PC-9 (cell line): ENCODE data around the gene OR11A1. TPM values are rescaled to one million over a fixed set of nuclear protein-coding genes. Genes with fewer than 3 reads are reported as not detected.

ENCODE experiments used
- BruUV-seq: library from RNA; stranded (reverse); fragments of 400-500 nt; replicated peaks from 2 replicates; lab custom pipeline; 2021; lab: Mats Ljungman, UMichigan
- CTCF ChIA-PET: fragments of 300-600 bp; sonication (Branson Sonifier 250); formaldehyde crosslinking; loops from one replicate; lab custom pipeline; 2022; ENCODE audit warnings: antibody characterized with exemption; lab: Charles Lee
- POLR2A ChIA-PET: fragments of 300-600 bp; sonication (Branson Sonifier 250); formaldehyde crosslinking; loops from one replicate; lab custom pipeline; 2022; ENCODE audit warnings: antibody characterized with exemption; ENCODE audit not compliant: unreplicated experiment; lab: Charles Lee
- DNase-seq, 2 experiments: peaks; one replicate each; pipeline versions ENCODE4 v3.0.0 to v3.0.0-alpha.2; 2015 to 2022; ENCODE audit warnings: mixed read lengths in 1 of 2
- H2AFZ ChIP-seq: fragments of 200-600 bp; sonication (generic); 2 replicates; pipeline ENCODE4 v1.8.1; 2017; ENCODE audit warnings: antibody characterized with exemption
- H3F3A ChIP-seq: fragments of 200-600 bp; sonication (generic); 2 replicates; pipeline ENCODE4 v1.8.1; 2017; ENCODE audit warnings: antibody characterized with exemption, mild to moderate bottlenecking, low read depth; ENCODE audit not compliant: insufficient read depth
- H3K27ac ChIP-seq: fragments of 200-600 bp; sonication (generic); 2 replicates; pipeline ENCODE4 v1.6.1; 2016; ENCODE audit warnings: mixed run types
- H3K27me3 ChIP-seq: fragments of 200-600 bp; sonication (generic); 2 replicates; pipeline ENCODE4 v1.6.1; 2016; ENCODE audit warnings: low read depth, mixed run types; ENCODE audit not compliant: insufficient read depth
- H3K36me3 ChIP-seq: fragments of 200-600 bp; sonication (generic); 2 replicates; pipeline ENCODE4 v1.6.1; 2016; ENCODE audit warnings: low read depth, mixed run types
- H3K4me1 ChIP-seq: fragments of 200-600 bp; sonication (generic); replicated peaks from 2 replicates; pipeline ENCODE4 v1.6.1; 2016; ENCODE audit warnings: mixed run types; ENCODE audit not compliant: insufficient read depth
- H3K4me2 ChIP-seq: fragments of 200-600 bp; sonication (generic); 2 replicates; pipeline ENCODE4 v1.6.1; 2017; ENCODE audit warnings: mixed run types
- H3K4me3 ChIP-seq: fragments of 200-600 bp; sonication (generic); 2 replicates; pipeline ENCODE4 v1.6.1; 2016; ENCODE audit warnings: mixed run types
- H3K79me2 ChIP-seq: fragments of 200-600 bp; sonication (generic); 2 replicates; pipeline ENCODE4 v1.6.1; 2017; ENCODE audit warnings: low read depth, mixed run types
- H3K9me2 ChIP-seq: fragments of 200-600 bp; sonication (generic); 2 replicates; pipeline ENCODE4 v1.8.1; 2017; ENCODE audit warnings: mild to moderate bottlenecking; ENCODE audit not compliant: insufficient read depth
- H3K9me3 ChIP-seq: fragments of 200-600 bp; sonication (generic); 2 replicates; pipeline ENCODE4 v1.8.1; 2016; ENCODE audit warnings: low read depth; ENCODE audit not compliant: insufficient read depth
- H4K20me1 ChIP-seq: fragments of 200-600 bp; sonication (generic); 2 replicates; pipeline ENCODE4 v1.8.1; 2017; ENCODE audit not compliant: insufficient read depth
- EZH2 ChIP-seq: fragments of 200-600 bp; sonication (generic); IDR thresholded peaks from 2 replicates; pipeline ENCODE4 v1.8.0; 2017; ENCODE audit warnings: antibody characterized with exemption, low read depth
- intact Hi-C: fragments of 100-400 bp; cut with micrococcal nuclease; formaldehyde crosslinking; loops from one replicate; pipeline ENCODE4 v1.10.0; 2022; ENCODE audit not compliant: unreplicated experiment
- total RNA-seq: library from RNA; stranded (reverse); gene quantifications from 2 replicates; pipeline ENCODE4 v1.2.3, GENCODE V29; 2021
- TF ChIP-seq, protein P1 (sequence below): fragments of 200-600 bp; sonication (generic); conservative IDR thresholded peaks from 2 replicates; pipeline ENCODE4 v1.6.1; 2017; ENCODE audit warnings: mixed run types, antibody characterized with exemption, mild to moderate bottlenecking, moderate library complexity

The OR11A1 gene
- total RNA-seq, 1 experiment from 2014 or later = not detected

DNA sequence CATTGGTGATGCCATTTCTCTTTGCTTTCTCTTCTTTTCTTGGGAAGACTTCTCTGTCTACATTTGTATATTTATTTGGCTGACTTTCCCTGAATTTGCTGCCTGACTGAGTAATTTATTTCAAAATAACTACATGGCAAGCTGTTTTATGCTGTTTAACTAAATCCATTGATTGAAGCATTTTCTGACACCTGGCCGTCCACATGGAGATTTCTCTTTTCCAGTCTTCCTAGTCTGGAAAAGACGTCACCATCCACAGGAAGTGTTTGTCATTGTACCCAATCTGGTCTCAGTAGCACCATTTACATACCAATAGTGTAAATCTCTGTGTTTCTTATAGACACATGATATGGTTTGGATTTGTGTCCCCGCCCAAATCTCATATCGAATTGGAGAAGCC, 40.1 kb upstream of the OR11A1 start:
- H3K27ac ChIP-seq = no peak overlapping the region
- H3K27me3 ChIP-seq = peaks cover 6% of the 10 kb centered on the region; the same call in 1 of the 2 replicates
- TF ChIP-seq, protein P1, sequence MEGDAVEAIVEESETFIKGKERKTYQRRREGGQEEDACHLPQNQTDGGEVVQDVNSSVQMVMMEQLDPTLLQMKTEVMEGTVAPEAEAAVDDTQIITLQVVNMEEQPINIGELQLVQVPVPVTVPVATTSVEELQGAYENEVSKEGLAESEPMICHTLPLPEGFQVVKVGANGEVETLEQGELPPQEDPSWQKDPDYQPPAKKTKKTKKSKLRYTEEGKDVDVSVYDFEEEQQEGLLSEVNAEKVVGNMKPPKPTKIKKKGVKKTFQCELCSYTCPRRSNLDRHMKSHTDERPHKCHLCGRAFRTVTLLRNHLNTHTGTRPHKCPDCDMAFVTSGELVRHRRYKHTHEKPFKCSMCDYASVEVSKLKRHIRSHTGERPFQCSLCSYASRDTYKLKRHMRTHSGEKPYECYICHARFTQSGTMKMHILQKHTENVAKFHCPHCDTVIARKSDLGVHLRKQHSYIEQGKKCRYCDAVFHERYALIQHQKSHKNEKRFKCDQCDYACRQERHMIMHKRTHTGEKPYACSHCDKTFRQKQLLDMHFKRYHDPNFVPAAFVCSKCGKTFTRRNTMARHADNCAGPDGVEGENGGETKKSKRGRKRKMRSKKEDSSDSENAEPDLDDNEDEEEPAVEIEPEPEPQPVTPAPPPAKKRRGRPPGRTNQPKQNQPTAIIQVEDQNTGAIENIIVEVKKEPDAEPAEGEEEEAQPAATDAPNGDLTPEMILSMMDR = no peak
- TF ChIP-seq EZH2 = no peak
- no peaks in the 10 kb centered on the region for H3F3A ChIP-seq
- DNase-seq = no peak
- no peaks in the 10 kb centered on the region for H3K9me2 ChIP-seq
- POLR2A ChIA-PET = no interaction called here
- CTCF ChIA-PET = no interaction called here
- no peak overlapping the region for H3K4me3 ChIP-seq
- H3K4me1 ChIP-seq = no peaks in the 10 kb centered on the region
- H3K9me3 ChIP-seq = no peaks in the 10 kb centered on the region
- intact Hi-C loops = no loop called here
- BruUV-seq = no TSS peak
- no peak overlapping the region for H2AFZ ChIP-seq
- no peaks in the 10 kb centered on the region for H3K79me2 ChIP-seq
- H4K20me1 ChIP-seq = no peaks in the 10 kb centered on the region
- no peak overlapping the region for H3K4me2 ChIP-seq
- no peaks in the 10 kb centered on the region for H3K36me3 ChIP-seq

DNA sequence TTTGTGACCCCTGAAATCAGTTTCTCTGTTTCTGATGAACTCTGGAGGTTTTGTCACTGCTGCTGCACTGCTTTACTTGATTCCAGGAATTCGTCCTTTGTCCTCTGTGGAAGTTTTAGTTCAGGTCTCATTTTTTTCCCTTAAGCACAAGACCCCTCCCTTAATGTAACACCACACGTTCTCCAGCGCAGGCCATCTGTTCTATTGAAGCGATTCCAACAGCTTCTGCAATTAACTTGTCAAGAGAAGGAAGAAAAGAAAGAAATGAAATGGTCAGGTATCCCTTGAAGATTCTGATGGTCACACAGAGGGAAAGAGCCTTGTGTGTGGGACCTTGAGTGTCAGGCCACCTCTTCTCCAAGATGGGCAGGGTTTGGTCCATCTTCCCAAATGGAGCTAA, 38.7 kb upstream of the OR11A1 start:
- H3K79me2 ChIP-seq = no peaks in the 10 kb centered on the region
- no peak overlapping the region for H3K4me3 ChIP-seq
- no peaks in the 10 kb centered on the region for H4K20me1 ChIP-seq
- no peaks in the 10 kb centered on the region for H3K36me3 ChIP-seq
- H2AFZ ChIP-seq = no peak overlapping the region
- ChIA-PET CTCF (no interaction called here), POLR2A (no interaction called here)
- no peak for DNase-seq
- H3K27ac ChIP-seq = no peak overlapping the region
- no peaks in the 10 kb centered on the region for H3K9me2 ChIP-seq
- no peak overlapping the region for H3K4me2 ChIP-seq
- no peak for TF ChIP-seq EZH2
- TF ChIP-seq, protein P1 = no peak
- no peaks in the 10 kb centered on the region for H3F3A ChIP-seq
- peaks cover under 1% of the 10 kb centered on the region; the same call in 1 of the 2 replicates for H3K27me3 ChIP-seq
- no peaks in the 10 kb centered on the region for H3K9me3 ChIP-seq
- no peaks in the 10 kb centered on the region for H3K4me1 ChIP-seq
- intact Hi-C loops = no loop called here
- BruUV-seq = no TSS peak

DNA sequence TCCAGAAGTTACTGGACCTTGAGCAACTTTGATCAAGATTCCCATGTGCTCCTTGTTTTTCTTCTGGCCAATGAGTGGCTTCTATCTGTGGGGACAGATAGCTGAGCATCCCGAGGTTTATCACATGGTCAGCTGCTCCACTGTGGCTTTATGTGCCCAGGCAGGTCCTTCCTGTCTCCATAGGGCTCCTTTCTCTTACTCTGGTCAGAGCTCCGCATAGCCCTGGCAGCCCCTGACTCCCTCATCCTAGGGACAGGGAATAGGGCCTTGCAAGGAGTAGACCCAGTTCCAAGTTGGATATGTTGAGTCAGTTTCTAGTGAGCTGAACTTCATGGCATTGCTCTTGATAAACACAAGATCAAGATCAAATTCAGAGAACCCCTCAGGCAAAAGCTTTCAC, 37.3 kb upstream of the OR11A1 start:
- POLR2A ChIA-PET = no interaction called here
- no peaks in the 10 kb centered on the region for H3K9me3 ChIP-seq
- no peak overlapping the region for H3K4me2 ChIP-seq
- DNase-seq = no peak
- H3K27me3 ChIP-seq = no peaks in the 10 kb centered on the region
- H3K36me3 ChIP-seq = no peaks in the 10 kb centered on the region
- H3K27ac ChIP-seq = no peak overlapping the region
- H3F3A ChIP-seq = no peaks in the 10 kb centered on the region
- H4K20me1 ChIP-seq = no peaks in the 10 kb centered on the region
- no peaks in the 10 kb centered on the region for H3K79me2 ChIP-seq
- intact Hi-C loops = no loop called here
- no peak for TF ChIP-seq EZH2
- TF ChIP-seq, protein P1 = no peak
- no peaks in the 10 kb centered on the region for H3K4me1 ChIP-seq
- H3K9me2 ChIP-seq = no peaks in the 10 kb centered on the region
- H2AFZ ChIP-seq = no peak overlapping the region
- no TSS peak for BruUV-seq
- no peak overlapping the region for H3K4me3 ChIP-seq
- CTCF ChIA-PET = no interaction called here
